Neural cell (in vitro differentiated cells): ENCODE results near the gene RP2. TPM values are rescaled to one million over a fixed set of nuclear protein-coding genes. Genes with fewer than 3 reads are reported as not detected.
A peak's percentile ranks its signal among the peaks of the same experiment; 100 is the strongest.

Source experiments
- H2AFZ ChIP-seq: fragments of 200-600, 300-800 bp; sonication (generic), shearing (Covaris generic); 2 replicates; pipeline ENCODE4 v1.6.0; 2014; ENCODE audit warnings: low read depth, mild to moderate bottlenecking, antibody characterized with exemption, low read length, moderate library complexity
- H3F3A ChIP-seq: fragments of 200-600 bp; shearing (Covaris generic); 2 replicates; pipeline ENCODE4 v1.6.1; 2016; ENCODE audit warnings: mild to moderate bottlenecking, moderate library complexity, mixed read lengths, antibody characterized with exemption, low read length; ENCODE audit not compliant: insufficient read depth, poor library complexity, severe bottlenecking
- H3K27ac ChIP-seq: fragments of 200-600, 300-800 bp; sonication (generic), shearing (Covaris generic); 2 replicates; pipeline ENCODE4 v1.5.1; 2014; ENCODE audit warnings: mild to moderate bottlenecking, low read length, moderate library complexity
- H3K27me3 ChIP-seq: fragments of 300-800, 200-600 bp; sonication (generic), shearing (Covaris generic); 2 replicates; pipeline ENCODE4 v1.6.0; 2014; ENCODE audit warnings: mild to moderate bottlenecking, low read depth, low read length, moderate library complexity; ENCODE audit not compliant: insufficient read depth
- H3K36me3 ChIP-seq: fragments of 300-800, 200-600 bp; sonication (generic), shearing (Covaris generic); 2 replicates; pipeline ENCODE4 v1.5.1; 2014; ENCODE audit warnings: mild to moderate bottlenecking, antibody characterized with exemption, low read length, moderate library complexity; ENCODE audit not compliant: insufficient read depth
- H3K4me2 ChIP-seq: fragments of 300-800, 200-600 bp; sonication (generic), shearing (Covaris generic); 2 replicates; pipeline ENCODE4 v1.6.0; 2014; ENCODE audit warnings: mild to moderate bottlenecking, low read length
- H3K4me3 ChIP-seq: fragments of 300-800, 200-600 bp; sonication (generic), shearing (Covaris generic); 2 replicates; pipeline ENCODE4 v1.5.1; 2014; ENCODE audit warnings: mild to moderate bottlenecking, low read length, moderate library complexity
- H3K79me2 ChIP-seq: fragments of 200-600 bp; shearing (Covaris generic); replicated peaks from 2 replicates; pipeline ENCODE4 v1.6.0; 2014; ENCODE audit warnings: mild to moderate bottlenecking, low read length, moderate library complexity; ENCODE audit not compliant: insufficient read depth
- H3K9ac ChIP-seq: fragments of 300-800, 200-600 bp; sonication (generic), shearing (Covaris generic); 2 replicates; pipeline ENCODE4 v1.6.1; 2016; ENCODE audit warnings: mild to moderate bottlenecking, low read length, mixed read lengths
- H3K9me2 ChIP-seq: fragments of 200-600 bp; shearing (Covaris generic); 2 replicates; pipeline ENCODE4 v1.6.1; 2016; ENCODE audit warnings: mild to moderate bottlenecking, low read length, mixed read lengths; ENCODE audit not compliant: insufficient read depth
- H3K9me3 ChIP-seq: fragments of 200-600, 300-800 bp; sonication (generic), shearing (Covaris generic); 2 replicates; pipeline ENCODE4 v1.6.1; 2016; ENCODE audit warnings: mild to moderate bottlenecking, mixed run types, low read length, moderate library complexity, mixed read lengths
- H4K20me1 ChIP-seq: fragments of 200-600 bp; shearing (Covaris generic); 2 replicates; pipeline ENCODE4 v1.6.1; 2016; ENCODE audit warnings: mild to moderate bottlenecking, mixed run types; ENCODE audit not compliant: insufficient read depth
- CTCF ChIP-seq: fragments of 450-650 bp; IDR thresholded peaks from 2 replicates; pipeline ENCODE4 v1.5.1; 2014; ENCODE audit warnings: antibody characterized with exemption, mild to moderate bottlenecking, moderate library complexity; ENCODE audit not compliant: poor library complexity, severe bottlenecking
- EP300 ChIP-seq: fragments of 450-650 bp; conservative IDR thresholded peaks from 2 replicates; pipeline ENCODE4 v1.6.1; 2014; ENCODE audit warnings: antibody characterized with exemption, mild to moderate bottlenecking, moderate library complexity; ENCODE audit not compliant: poor library complexity, severe bottlenecking
- EZH2 ChIP-seq: fragments of 200-600, 300-800 bp; shearing (Covaris generic), sonication (generic); IDR thresholded peaks from 2 replicates; pipeline ENCODE4 v1.6.1; 2014; ENCODE audit warnings: antibody characterized with exemption, low read length, borderline replicate concordance, mild to moderate bottlenecking; ENCODE audit not compliant: insufficient read depth, poor library complexity, severe bottlenecking
- MXI1 ChIP-seq: fragments of 450-650 bp; conservative IDR thresholded peaks from 2 replicates; pipeline ENCODE4 v1.6.1; 2014; ENCODE audit warnings: antibody characterized with exemption, mild to moderate bottlenecking; ENCODE audit not compliant: poor library complexity, severe bottlenecking
- POLR2AphosphoS5 ChIP-seq: IDR thresholded peaks from 2 replicates; pipeline ENCODE4 v1.6.1; 2012
- RAD21 ChIP-seq: fragments of 450-650 bp; conservative IDR thresholded peaks from 2 replicates; pipeline ENCODE4 v1.6.1; 2014; ENCODE audit warnings: antibody characterized with exemption, mild to moderate bottlenecking, moderate library complexity
- SMC3 ChIP-seq: fragments of 450-650 bp; conservative IDR thresholded peaks from 2 replicates; pipeline ENCODE4 v1.6.1; 2014; ENCODE audit warnings: antibody characterized with exemption, mild to moderate bottlenecking, moderate library complexity; ENCODE audit not compliant: poor library complexity
- TAF1 ChIP-seq: IDR thresholded peaks from 2 replicates; pipeline ENCODE4 v1.6.1; 2012; ENCODE audit warnings: low read depth
- polyA plus RNA-seq: library from polyadenylated mRNA; depleted of rRNA; stranded (reverse); fragments of >200 nt; gene quantifications from 2 replicates; pipeline ENCODE4 v1.2.3, GENCODE V29; 2014
- TF ChIP-seq, protein P1 (sequence below): IDR thresholded peaks from 2 replicates; pipeline ENCODE4 v1.6.1; 2012; ENCODE audit warnings: borderline replicate concordance

The RP2 gene
- polyA plus RNA-seq, 1 donor from 2014 or later = 12.1 TPM

DNA sequence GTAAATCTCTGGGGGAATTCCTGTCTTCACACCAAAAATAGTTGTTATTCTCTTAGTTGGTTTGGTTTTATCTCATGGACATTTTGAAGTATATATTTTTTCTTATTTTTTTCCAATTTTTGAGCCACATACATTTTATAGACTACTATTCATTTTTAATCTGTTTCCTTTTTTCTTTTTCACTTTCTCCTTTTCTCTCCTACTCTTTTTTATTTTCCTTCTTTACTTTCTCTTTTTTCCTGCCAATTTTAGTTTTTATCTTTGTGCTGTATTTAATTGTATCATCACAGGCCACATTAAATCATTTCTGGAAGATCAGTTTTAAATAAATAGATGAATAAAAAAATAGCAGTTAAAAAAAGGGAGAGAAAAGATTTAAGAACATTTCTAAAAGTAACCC lies 61.4 kb downstream of the RP2 start:
- no peaks in the 10 kb centered on the region for H3K79me2 ChIP-seq
- no peaks in the 10 kb centered on the region for H3K9me3 ChIP-seq
- no peak overlapping the region for H3K4me3 ChIP-seq
- no peak for TF ChIP-seq EZH2
- TF ChIP-seq TAF1 = no peak
- no peak for TF ChIP-seq RAD21
- TF ChIP-seq, protein P1, sequence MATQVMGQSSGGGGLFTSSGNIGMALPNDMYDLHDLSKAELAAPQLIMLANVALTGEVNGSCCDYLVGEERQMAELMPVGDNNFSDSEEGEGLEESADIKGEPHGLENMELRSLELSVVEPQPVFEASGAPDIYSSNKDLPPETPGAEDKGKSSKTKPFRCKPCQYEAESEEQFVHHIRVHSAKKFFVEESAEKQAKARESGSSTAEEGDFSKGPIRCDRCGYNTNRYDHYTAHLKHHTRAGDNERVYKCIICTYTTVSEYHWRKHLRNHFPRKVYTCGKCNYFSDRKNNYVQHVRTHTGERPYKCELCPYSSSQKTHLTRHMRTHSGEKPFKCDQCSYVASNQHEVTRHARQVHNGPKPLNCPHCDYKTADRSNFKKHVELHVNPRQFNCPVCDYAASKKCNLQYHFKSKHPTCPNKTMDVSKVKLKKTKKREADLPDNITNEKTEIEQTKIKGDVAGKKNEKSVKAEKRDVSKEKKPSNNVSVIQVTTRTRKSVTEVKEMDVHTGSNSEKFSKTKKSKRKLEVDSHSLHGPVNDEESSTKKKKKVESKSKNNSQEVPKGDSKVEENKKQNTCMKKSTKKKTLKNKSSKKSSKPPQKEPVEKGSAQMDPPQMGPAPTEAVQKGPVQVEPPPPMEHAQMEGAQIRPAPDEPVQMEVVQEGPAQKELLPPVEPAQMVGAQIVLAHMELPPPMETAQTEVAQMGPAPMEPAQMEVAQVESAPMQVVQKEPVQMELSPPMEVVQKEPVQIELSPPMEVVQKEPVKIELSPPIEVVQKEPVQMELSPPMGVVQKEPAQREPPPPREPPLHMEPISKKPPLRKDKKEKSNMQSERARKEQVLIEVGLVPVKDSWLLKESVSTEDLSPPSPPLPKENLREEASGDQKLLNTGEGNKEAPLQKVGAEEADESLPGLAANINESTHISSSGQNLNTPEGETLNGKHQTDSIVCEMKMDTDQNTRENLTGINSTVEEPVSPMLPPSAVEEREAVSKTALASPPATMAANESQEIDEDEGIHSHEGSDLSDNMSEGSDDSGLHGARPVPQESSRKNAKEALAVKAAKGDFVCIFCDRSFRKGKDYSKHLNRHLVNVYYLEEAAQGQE = no peak
- no peak for TF ChIP-seq MXI1
- TF ChIP-seq SMC3 = no peak
- TF ChIP-seq CTCF = no peak
- no peak for TF ChIP-seq POLR2AphosphoS5
- no peak for TF ChIP-seq EP300
- H3F3A ChIP-seq = no peaks in the 10 kb centered on the region
- no peak overlapping the region for H2AFZ ChIP-seq
- H3K9ac ChIP-seq = no peak overlapping the region
- no peak overlapping the region for H3K4me2 ChIP-seq
- H3K27me3 ChIP-seq = no peaks in the 10 kb centered on the region
- H3K36me3 ChIP-seq = no peaks in the 10 kb centered on the region
- H4K20me1 ChIP-seq = no peaks in the 10 kb centered on the region
- H3K9me2 ChIP-seq = no peaks in the 10 kb centered on the region
- no peak overlapping the region for H3K27ac ChIP-seq

GRCh38 chrX:46903458-46904242 lies 66.8 kb downstream of the RP2 start:
- no peaks in the 10 kb centered on the region for H3K36me3 ChIP-seq
- H3K9me3 ChIP-seq = no peaks in the 10 kb centered on the region
- H3K9me2 ChIP-seq = no peaks in the 10 kb centered on the region
- TF ChIP-seq RAD21 = peak; percentile 62
- no peak for TF ChIP-seq POLR2AphosphoS5
- TF ChIP-seq TAF1 = no peak
- no peak for TF ChIP-seq EZH2
- no peak for TF ChIP-seq EP300
- TF ChIP-seq, protein P1 = no peak
- peak; percentile 75 for TF ChIP-seq CTCF
- no peak for TF ChIP-seq MXI1
- TF ChIP-seq SMC3 = peak; percentile 67
- no peak overlapping the region for H3K9ac ChIP-seq
- H3K4me3 ChIP-seq = peak overlapping the region; percentile 61
- H3K4me2 ChIP-seq = no peak overlapping the region
- H3K27me3 ChIP-seq = no peaks in the 10 kb centered on the region
- no peak overlapping the region for H2AFZ ChIP-seq
- no peaks in the 10 kb centered on the region for H3K79me2 ChIP-seq
- H3K27ac ChIP-seq = no peak overlapping the region
- H4K20me1 ChIP-seq = no peaks in the 10 kb centered on the region
- H3F3A ChIP-seq = no peaks in the 10 kb centered on the region
